Stimulated activated naive CD4-positive, alpha-beta T cell (primary cell): ENCODE measurements around the gene MYH15.

Experiments
- DNase-seq, 6 experiments: peaks; one replicate each; lab custom pipeline; 2025; lab: John Stamatoyannopoulos, UW

The MYH15 gene

DNA sequence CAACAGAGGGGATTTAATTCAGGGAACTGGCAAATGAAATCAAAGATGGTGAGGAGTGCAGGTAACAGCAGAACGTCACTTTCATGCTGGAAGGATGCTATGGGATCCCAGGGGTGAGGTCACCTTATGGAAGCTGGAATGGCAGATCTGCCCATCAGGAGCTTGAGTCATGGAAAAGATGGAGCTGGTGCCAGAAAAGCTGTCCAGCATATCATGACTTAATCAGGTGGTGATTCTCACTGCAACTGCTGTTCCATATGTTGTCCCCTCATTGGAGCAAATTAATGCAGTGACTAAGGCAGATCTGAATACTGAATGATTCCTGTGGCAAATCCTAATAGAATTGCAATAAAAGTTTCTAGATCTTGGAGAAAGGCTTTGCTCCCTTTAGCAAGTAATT, 175.7 kb downstream of the MYH15 start:
- no peak for DNase-seq

DNA sequence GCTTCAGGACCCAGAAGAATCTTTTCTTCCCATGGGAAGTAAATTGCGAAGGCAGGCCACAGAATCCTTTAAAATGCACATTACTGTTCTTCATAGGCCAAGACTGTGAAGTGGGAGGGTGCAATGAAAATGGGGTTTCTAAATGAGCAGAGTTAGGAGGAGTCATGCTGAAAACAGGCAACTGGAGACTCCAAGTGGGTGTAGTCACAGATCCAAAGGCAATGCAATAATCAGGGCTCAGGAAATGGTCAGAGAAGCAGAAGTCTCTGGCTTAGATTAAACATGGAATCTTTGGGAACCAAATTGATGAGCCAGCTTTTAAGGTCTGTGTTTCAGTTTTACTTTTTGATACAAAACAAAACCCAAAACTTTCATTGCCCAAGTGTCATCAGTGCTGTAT, 176.4 kb downstream of the MYH15 start:
- no peak for DNase-seq

DNA sequence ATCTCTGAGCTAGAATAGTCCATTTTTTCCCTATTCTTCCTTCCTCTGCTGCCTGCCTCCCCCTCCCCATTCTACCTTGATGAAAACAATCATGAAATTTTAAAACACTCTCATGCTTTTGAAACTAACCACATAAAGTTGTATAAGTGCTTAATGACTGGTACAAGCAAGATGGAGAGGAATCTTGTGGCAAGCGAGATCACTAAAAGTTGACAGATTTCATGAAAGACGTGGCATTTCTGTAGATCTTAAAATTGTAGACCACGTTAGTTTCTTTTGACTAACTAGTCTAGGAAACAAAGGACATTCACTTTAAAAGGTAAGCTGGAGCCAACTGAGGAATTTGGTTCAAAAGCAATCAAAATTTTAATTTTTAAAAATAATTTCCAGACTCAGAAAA, 178.6 kb downstream of the MYH15 start:
- DNase-seq: no peak
